ENCODE data around the gene LARP4. TPM values are rescaled to one million over a fixed set of nuclear protein-coding genes. Genes with fewer than 3 reads are reported as not detected.
A peak's percentile ranks its signal among the peaks of the same experiment; 100 is the strongest.

Gene LARP4
- total and polyA plus RNA-seq, 9 of the 15 experiments (the other 6 are each of a cell fraction or from before 2014, with no cell fraction given) = 31.6 to 84.5 (median 52.4) TPM

DNA sequence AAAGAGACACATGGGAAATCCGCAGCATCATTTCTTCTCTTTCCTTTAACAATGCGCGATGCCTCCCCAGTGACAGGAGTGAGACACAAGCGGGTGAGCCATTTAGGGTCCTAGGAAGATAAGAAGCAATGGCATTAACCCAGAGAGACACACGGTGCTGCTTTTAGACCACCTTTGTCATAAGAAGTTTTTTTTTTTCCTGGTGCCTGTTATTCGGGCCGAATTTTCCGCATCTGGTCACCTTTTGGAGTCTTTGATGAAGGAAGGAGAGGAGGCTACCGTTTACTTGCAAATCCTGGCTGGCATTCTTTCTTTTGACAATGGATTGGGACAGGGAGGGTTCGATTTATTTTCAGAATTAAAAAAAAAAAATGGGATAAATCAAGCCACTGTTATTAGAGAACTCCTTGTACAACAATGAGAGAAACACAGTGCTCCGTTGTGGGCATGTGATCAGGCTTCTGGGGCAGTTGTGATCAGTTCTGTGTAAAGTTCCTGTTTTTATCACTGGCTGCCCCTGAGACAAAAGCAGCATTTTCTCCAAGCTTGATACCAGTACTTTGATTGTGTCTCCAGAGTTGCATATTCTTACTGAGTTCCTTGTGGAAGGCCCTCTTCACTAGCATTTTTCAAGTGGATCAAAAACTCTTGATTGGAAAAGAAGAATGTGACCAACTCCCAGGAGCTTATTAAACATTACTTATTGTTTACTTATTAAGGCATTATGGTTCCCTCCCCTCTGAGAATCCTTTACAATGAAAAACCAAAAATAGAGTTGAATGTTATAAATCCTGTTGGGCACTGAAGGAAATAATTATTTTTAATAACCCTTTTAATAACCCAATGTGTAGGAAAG is 105.2 kb downstream of the LARP4 start (continued):
- TF ChIP-seq E2F3 (CRISPR knock-in tag; IDR thresholded peaks at IDR 0.05) = no peak
- TF ChIP-seq, protein P1, sequence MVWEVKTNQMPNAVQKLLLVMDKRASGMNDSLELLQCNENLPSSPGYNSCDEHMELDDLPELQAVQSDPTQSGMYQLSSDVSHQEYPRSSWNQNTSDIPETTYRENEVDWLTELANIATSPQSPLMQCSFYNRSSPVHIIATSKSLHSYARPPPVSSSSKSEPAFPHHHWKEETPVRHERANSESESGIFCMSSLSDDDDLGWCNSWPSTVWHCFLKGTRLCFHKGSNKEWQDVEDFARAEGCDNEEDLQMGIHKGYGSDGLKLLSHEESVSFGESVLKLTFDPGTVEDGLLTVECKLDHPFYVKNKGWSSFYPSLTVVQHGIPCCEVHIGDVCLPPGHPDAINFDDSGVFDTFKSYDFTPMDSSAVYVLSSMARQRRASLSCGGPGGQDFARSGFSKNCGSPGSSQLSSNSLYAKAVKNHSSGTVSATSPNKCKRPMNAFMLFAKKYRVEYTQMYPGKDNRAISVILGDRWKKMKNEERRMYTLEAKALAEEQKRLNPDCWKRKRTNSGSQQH (CRISPR knock-in tag; IDR thresholded peaks at IDR 0.05) = no peak
- TF ChIP-seq JUN (IDR thresholded peaks at IDR 0.05; ENCODE audit: borderline replicate concordance, low read depth, low read length) = no peak
- no peak for TF ChIP-seq JUN (CRISPR knock-in tag; IDR thresholded peaks at IDR 0.05; ENCODE audit: borderline replicate concordance)
- TF ChIP-seq, protein P2, sequence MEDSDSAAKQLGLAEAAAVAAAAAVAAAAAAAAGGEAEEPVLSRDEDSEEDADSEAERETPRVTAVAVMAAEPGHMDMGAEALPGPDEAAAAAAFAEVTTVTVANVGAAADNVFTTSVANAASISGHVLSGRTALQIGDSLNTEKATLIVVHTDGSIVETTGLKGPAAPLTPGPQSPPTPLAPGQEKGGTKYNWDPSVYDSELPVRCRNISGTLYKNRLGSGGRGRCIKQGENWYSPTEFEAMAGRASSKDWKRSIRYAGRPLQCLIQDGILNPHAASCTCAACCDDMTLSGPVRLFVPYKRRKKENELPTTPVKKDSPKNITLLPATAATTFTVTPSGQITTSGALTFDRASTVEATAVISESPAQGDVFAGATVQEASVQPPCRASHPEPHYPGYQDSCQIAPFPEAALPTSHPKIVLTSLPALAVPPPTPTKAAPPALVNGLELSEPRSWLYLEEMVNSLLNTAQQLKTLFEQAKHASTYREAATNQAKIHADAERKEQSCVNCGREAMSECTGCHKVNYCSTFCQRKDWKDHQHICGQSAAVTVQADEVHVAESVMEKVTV (CRISPR knock-in tag; IDR thresholded peaks at IDR 0.05) = no peak
- no peak for TF ChIP-seq ZNF184 (CRISPR knock-in tag; IDR thresholded peaks at IDR 0.05)
- TF ChIP-seq CREBBP (IDR thresholded peaks at IDR 0.05; ENCODE audit: low read depth, low read length) = no peak
- no peak for TF ChIP-seq ARID2 (IDR thresholded peaks at IDR 0.05)
- peak; percentile 16 for TF ChIP-seq SAP30 (IDR thresholded peaks at IDR 0.05; ENCODE audit: borderline replicate concordance, insufficient read depth, low read depth, low read length, poor library complexity, severe bottlenecking)
- no peak for TF ChIP-seq EHMT2 (IDR thresholded peaks at IDR 0.05)
- TF ChIP-seq TRIM28 (IDR thresholded peaks at IDR 0.05) = no peak
- TF ChIP-seq PURB (CRISPR knock-in tag; IDR thresholded peaks at IDR 0.05; ENCODE audit: low read depth) = no peak
- TF ChIP-seq RBM22 (IDR thresholded peaks at IDR 0.05; ENCODE audit: low read depth, low read length, poor library complexity, severe bottlenecking) = no peak
- TF ChIP-seq PHB (CRISPR knock-in tag; IDR thresholded peaks at IDR 0.05) = no peak
- TF ChIP-seq, protein P3, sequence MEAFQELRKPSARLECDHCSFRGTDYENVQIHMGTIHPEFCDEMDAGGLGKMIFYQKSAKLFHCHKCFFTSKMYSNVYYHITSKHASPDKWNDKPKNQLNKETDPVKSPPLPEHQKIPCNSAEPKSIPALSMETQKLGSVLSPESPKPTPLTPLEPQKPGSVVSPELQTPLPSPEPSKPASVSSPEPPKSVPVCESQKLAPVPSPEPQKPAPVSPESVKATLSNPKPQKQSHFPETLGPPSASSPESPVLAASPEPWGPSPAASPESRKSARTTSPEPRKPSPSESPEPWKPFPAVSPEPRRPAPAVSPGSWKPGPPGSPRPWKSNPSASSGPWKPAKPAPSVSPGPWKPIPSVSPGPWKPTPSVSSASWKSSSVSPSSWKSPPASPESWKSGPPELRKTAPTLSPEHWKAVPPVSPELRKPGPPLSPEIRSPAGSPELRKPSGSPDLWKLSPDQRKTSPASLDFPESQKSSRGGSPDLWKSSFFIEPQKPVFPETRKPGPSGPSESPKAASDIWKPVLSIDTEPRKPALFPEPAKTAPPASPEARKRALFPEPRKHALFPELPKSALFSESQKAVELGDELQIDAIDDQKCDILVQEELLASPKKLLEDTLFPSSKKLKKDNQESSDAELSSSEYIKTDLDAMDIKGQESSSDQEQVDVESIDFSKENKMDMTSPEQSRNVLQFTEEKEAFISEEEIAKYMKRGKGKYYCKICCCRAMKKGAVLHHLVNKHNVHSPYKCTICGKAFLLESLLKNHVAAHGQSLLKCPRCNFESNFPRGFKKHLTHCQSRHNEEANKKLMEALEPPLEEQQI (IDR thresholded peaks at IDR 0.05) = no peak
- no peak for TF ChIP-seq STAT5B (CRISPR knock-in tag; IDR thresholded peaks at IDR 0.05)
- TF ChIP-seq ZNF217 (CRISPR knock-in tag; IDR thresholded peaks at IDR 0.05) = no peak
- TF ChIP-seq, protein P4, sequence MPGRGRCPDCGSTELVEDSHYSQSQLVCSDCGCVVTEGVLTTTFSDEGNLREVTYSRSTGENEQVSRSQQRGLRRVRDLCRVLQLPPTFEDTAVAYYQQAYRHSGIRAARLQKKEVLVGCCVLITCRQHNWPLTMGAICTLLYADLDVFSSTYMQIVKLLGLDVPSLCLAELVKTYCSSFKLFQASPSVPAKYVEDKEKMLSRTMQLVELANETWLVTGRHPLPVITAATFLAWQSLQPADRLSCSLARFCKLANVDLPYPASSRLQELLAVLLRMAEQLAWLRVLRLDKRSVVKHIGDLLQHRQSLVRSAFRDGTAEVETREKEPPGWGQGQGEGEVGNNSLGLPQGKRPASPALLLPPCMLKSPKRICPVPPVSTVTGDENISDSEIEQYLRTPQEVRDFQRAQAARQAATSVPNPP (IDR thresholded peaks at IDR 0.05; ENCODE audit: borderline replicate concordance, insufficient read depth, insufficient read length) = no peak
- TF ChIP-seq E2F5 (CRISPR knock-in tag; IDR thresholded peaks at IDR 0.05) = no peak
- TF ChIP-seq ZNF24 (IDR thresholded peaks at IDR 0.05) = peak; percentile 1
